Liver (tissue), 9 donors: ENCODE measurements around the gene TNC. TPM values are rescaled to one million over a fixed set of nuclear protein-coding genes. Genes with fewer than 3 reads are reported as not detected.

ENCODE experiments used
- DNase-seq: peaks from one replicate; pipeline ENCODE4 v3.0.0-alpha.2; 2017; ENCODE audit warnings: low spot score
- H3K27ac ChIP-seq, 2 donors: one replicate each; pipeline ENCODE4 v1.7.0; 2013; ENCODE audit warnings: inconsistent platforms in 2 of 2, low read length in 2 of 2, control low read depth in 1 of 2, low read depth in 1 of 2, mild to moderate bottlenecking in 1 of 2
- H3K27me3 ChIP-seq, 4 donors: one replicate each; pipeline versions ENCODE4 v1.6.1 to v1.7.0; 2013; ENCODE audit warnings: low read length in 3 of 4, inconsistent platforms in 1 of 4, mild to moderate bottlenecking in 1 of 4, moderate library complexity in 1 of 4; ENCODE audit not compliant: control insufficient read depth in 4 of 4, insufficient read depth in 4 of 4
- H3K36me3 ChIP-seq, 4 donors: one replicate each; pipeline versions ENCODE4 v1.6.1 to v1.7.0; 2013; ENCODE audit warnings: low read length in 3 of 4, mild to moderate bottlenecking in 3 of 4, low read depth in 1 of 4, moderate library complexity in 1 of 4; ENCODE audit not compliant: control insufficient read depth in 4 of 4, insufficient read depth in 3 of 4
- H3K4me1 ChIP-seq, 4 donors: one replicate each; pipeline versions ENCODE4 v1.6.1 to v1.7.0; 2013; ENCODE audit warnings: low read length in 3 of 4, mild to moderate bottlenecking in 3 of 4, moderate library complexity in 1 of 4; ENCODE audit not compliant: control insufficient read depth in 4 of 4, insufficient read depth in 4 of 4
- H3K4me3 ChIP-seq, 3 donors: one replicate each; pipeline versions ENCODE4 v1.6.1 to v1.7.0; 2013; ENCODE audit warnings: low read length in 3 of 3, control low read depth in 1 of 3, low read depth in 1 of 3, mild to moderate bottlenecking in 1 of 3
- H3K9ac ChIP-seq, 2 donors: one replicate each; pipeline ENCODE4 v1.7.0; 2013; ENCODE audit warnings: low read length in 2 of 2, mild to moderate bottlenecking in 2 of 2, moderate library complexity in 2 of 2, control low read depth in 1 of 2, low read depth in 1 of 2
- H3K9me3 ChIP-seq, 4 donors: one replicate each; pipeline versions ENCODE4 v1.6.1 to v1.7.0; 2013; ENCODE audit warnings: low read length in 3 of 4; ENCODE audit not compliant: control insufficient read depth in 4 of 4
- ATF3 ChIP-seq: IDR thresholded peaks from 2 replicates; pipeline ENCODE4 v1.6.1; 2016; ENCODE audit warnings: antibody characterized with exemption
- EGR1 ChIP-seq, 2 donors: IDR thresholded peaks; 2 replicates each; pipeline ENCODE4 v1.6.1; 2016 to 2018; ENCODE audit warnings: antibody characterized with exemption in 2 of 2, low read depth in 2 of 2
- FOXA1 ChIP-seq: IDR thresholded peaks from 2 replicates; pipeline ENCODE4 v1.6.1; 2016; ENCODE audit warnings: antibody characterized with exemption
- FOXA2 ChIP-seq: IDR thresholded peaks from 2 replicates; pipeline ENCODE4 v1.6.1; 2016; ENCODE audit warnings: antibody characterized with exemption
- RAD21 ChIP-seq, 2 donors: IDR thresholded peaks; 2 replicates each; pipeline ENCODE4 v1.6.1; 2016; ENCODE audit warnings: antibody characterized with exemption in 2 of 2, mild to moderate bottlenecking in 2 of 2
- REST ChIP-seq: IDR thresholded peaks from 2 replicates; pipeline ENCODE4 v1.6.1; 2016; ENCODE audit warnings: antibody characterized with exemption, mild to moderate bottlenecking
- RXRA ChIP-seq, 2 donors: IDR thresholded peaks; 2 replicates each; pipeline ENCODE4 v1.6.1; 2017 to 2018; ENCODE audit warnings: antibody characterized with exemption in 2 of 2, mild to moderate bottlenecking in 1 of 2
- TAF1 ChIP-seq: conservative IDR thresholded peaks from 2 replicates; pipeline ENCODE4 v1.6.1; 2016; ENCODE audit warnings: antibody characterized with exemption, mild to moderate bottlenecking
- YY1 ChIP-seq: IDR thresholded peaks from 2 replicates; pipeline ENCODE4 v1.6.1; 2016; ENCODE audit warnings: antibody characterized with exemption, mild to moderate bottlenecking
- WGBS: extraction: QIAGEN DNeasy Blood & Tissue Kit; methylation state at CpG from one replicate; pipeline ENCODE4 v1.1.7; 2013; 5-methylcytosine and 5-hydroxymethylcytosine counted together
- polyA plus RNA-seq, 2 donors: library from polyadenylated mRNA; stranded (reverse) in 1 of 2; unstranded in 1 of 2; fragments of 200-250 nt in 1 of 2; fragments of >200 nt in 1 of 2; fragmentation: Nextera tagmentation in 1 of 2; extraction: Ambion mirVana in 1 of 2; gene quantifications; one replicate each; pipeline versions ENCODE4 v1.2.1 to v1.2.3, GENCODE V29; 2013 to 2015
- total RNA-seq, 2 donors: library from RNA; depleted of rRNA; stranded (reverse); fragments of >200 nt; gene quantifications; one replicate each; pipeline ENCODE4 v1.2.3, GENCODE V29; 2014
- TF ChIP-seq, protein P1 (sequence below): fragments of 150-350 bp; IDR thresholded peaks from 2 replicates; pipeline ENCODE4 v1.5.1; 2017; ENCODE audit warnings: improper control_type of control experiment, low read depth, low read length; ENCODE audit not compliant: missing input control
- donor health status: healthy.
- donor health status: healthy.
- donor health status: healthy.
- donor health status: healthy.
- donor health status: healthy.

The TNC gene
- total and polyA plus RNA-seq, 4 donors, result 0.19 to 6.3 (median 1.8) TPM

GRCh38 chr9:115142090-115142489 is 24.1 kb upstream of the TNC start:
- Histone ChIP-seq H3K27me3 (no peaks in the 10 kb centered on the region), H3K36me3 (no peaks in the 10 kb centered on the region), H3K27ac (no peak overlapping the region), H3K9me3 (peaks cover 0 to 8% (median 0%) of the 10 kb centered on the region in 4 donors), H3K9ac (no peak overlapping the region), H3K4me3 (no peak overlapping the region), H3K4me1 (no peaks in the 10 kb centered on the region)
- DNase-seq, result no peak
- TF ChIP-seq ATF3, result no peak
- no peak for TF ChIP-seq YY1
- TF ChIP-seq FOXA1, result no peak
- TF ChIP-seq RAD21 (IDR thresholded peaks at IDR 0.05), result no peak
- no peak for TF ChIP-seq RXRA (IDR thresholded peaks at IDR 0.05)
- TF ChIP-seq, protein P1, sequence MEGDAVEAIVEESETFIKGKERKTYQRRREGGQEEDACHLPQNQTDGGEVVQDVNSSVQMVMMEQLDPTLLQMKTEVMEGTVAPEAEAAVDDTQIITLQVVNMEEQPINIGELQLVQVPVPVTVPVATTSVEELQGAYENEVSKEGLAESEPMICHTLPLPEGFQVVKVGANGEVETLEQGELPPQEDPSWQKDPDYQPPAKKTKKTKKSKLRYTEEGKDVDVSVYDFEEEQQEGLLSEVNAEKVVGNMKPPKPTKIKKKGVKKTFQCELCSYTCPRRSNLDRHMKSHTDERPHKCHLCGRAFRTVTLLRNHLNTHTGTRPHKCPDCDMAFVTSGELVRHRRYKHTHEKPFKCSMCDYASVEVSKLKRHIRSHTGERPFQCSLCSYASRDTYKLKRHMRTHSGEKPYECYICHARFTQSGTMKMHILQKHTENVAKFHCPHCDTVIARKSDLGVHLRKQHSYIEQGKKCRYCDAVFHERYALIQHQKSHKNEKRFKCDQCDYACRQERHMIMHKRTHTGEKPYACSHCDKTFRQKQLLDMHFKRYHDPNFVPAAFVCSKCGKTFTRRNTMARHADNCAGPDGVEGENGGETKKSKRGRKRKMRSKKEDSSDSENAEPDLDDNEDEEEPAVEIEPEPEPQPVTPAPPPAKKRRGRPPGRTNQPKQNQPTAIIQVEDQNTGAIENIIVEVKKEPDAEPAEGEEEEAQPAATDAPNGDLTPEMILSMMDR, result no peak
- no peak for TF ChIP-seq EGR1 (IDR thresholded peaks at IDR 0.05; ENCODE audit: low read depth in 2 of 2)
- TF ChIP-seq FOXA2, result no peak
- TF ChIP-seq TAF1, result no peak

DNA sequence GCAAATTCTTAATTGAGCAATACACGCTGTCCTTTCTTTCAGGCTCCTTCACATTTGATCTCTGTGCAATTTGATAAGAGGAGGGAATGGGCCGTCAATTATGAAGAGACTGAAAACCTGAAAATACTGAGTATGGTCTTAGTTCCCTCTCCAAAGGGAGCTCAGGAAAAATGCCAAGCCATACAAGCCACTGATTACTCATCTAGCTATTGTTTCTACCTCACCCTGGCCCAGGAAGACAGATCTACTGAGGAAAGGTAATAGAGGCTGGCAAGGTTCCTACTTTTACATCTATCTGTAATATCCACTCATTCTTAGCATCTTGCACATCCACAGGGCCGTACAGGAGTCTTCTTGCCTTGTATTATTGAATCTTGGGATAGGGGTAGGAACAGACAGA is 23.7 kb upstream of the TNC start:
- H3K36me3 ChIP-seq, result no peaks in the 10 kb centered on the region
- WGBS, result 75% methylated on average over 3 of the region's 3 CpGs
- H3K27ac ChIP-seq, result no peak overlapping the region

More for the DNA sequence above, 23.7 kb upstream of the TNC start:
- DNase-seq, result no peak
- H3K9me3 ChIP-seq, result peaks cover 0 to 8% (median 0%) of the 10 kb centered on the region in 4 donors
- H3K4me1 ChIP-seq, result no peaks in the 10 kb centered on the region
- TF ChIP-seq FOXA1, result no peak
- no peak for TF ChIP-seq REST
- no peak for TF ChIP-seq FOXA2
- no peak overlapping the region for H3K4me3 ChIP-seq
- no peak overlapping the region for H3K9ac ChIP-seq
- H3K27me3 ChIP-seq, result no peaks in the 10 kb centered on the region
